CD4-positive, CD25-positive, alpha-beta regulatory T cell (primary cell): ENCODE results near the gene RRBP1. TPM values are rescaled to one million over a fixed set of nuclear protein-coding genes. Genes with fewer than 3 reads are reported as not detected.

Experiments used
- ATAC-seq, 2 donors: fragments of 150-1000 bp; cut with Tn5 transposase; one replicate each; pipeline ENCODE4 v1.10.0; 2021; ENCODE audit warnings: low read depth in 2 of 2, moderate number of reproducible peaks in 2 of 2, moderate library complexity in 1 of 2
- DNase-seq, 3 donors: peaks; one replicate each; pipeline versions ENCODE4 v3.0.0 to v3.0.0-alpha.2; 2012 to 2022; ENCODE audit warnings: mixed read lengths in 1 of 3
- H3K27ac ChIP-seq: one replicate; pipeline ENCODE4 v1.7.0; 2013; ENCODE audit warnings: mild to moderate bottlenecking, low read length; ENCODE audit not compliant: insufficient read depth, poor library complexity, severe bottlenecking
- H3K27me3 ChIP-seq: one replicate; pipeline ENCODE4 v1.7.0; 2013; ENCODE audit warnings: low read length; ENCODE audit not compliant: control insufficient read depth, insufficient read depth
- H3K36me3 ChIP-seq: one replicate; pipeline ENCODE4 v1.7.0; 2013; ENCODE audit warnings: mild to moderate bottlenecking, low read length, moderate library complexity; ENCODE audit not compliant: control insufficient read depth, insufficient read depth
- H3K4me1 ChIP-seq: 2 replicates; pipeline ENCODE4 v1.7.0; 2013; ENCODE audit warnings: mild to moderate bottlenecking, low read length; ENCODE audit not compliant: insufficient read depth, control insufficient read depth, poor library complexity, severe bottlenecking
- H3K4me3 ChIP-seq: one replicate; pipeline ENCODE4 v1.7.0; 2013; ENCODE audit warnings: low read depth, mild to moderate bottlenecking, low read length, moderate library complexity
- H3K9me3 ChIP-seq, 2 experiments: 1 replicate in 1 of 2; 2 replicates in 1 of 2; pipeline ENCODE4 v1.7.0; 2013; ENCODE audit warnings: low read length in 2 of 2, mild to moderate bottlenecking in 1 of 2, moderate library complexity in 1 of 2; ENCODE audit not compliant: control insufficient read depth in 2 of 2
- H3K27ac Mint-ChIP-seq, 3 donors: one replicate each; pipeline ENCODE4 v1.8.0; 2020 to 2022; ENCODE audit warnings: mild to moderate bottlenecking in 3 of 3, mixed read lengths in 3 of 3, moderate library complexity in 2 of 3
- H3K27me3 Mint-ChIP-seq: one replicate; pipeline ENCODE4 v1.8.0; 2022; ENCODE audit warnings: mild to moderate bottlenecking, mixed read lengths
- H3K36me3 Mint-ChIP-seq: one replicate; pipeline ENCODE4 v1.8.0; 2020; ENCODE audit warnings: mixed read lengths
- H3K4me1 Mint-ChIP-seq, 4 donors: one replicate each; pipeline ENCODE4 v1.8.0; 2020 to 2022; ENCODE audit warnings: mixed read lengths in 4 of 4, mild to moderate bottlenecking in 1 of 4
- H3K4me3 Mint-ChIP-seq, 4 donors: one replicate each; pipeline ENCODE4 v1.8.0; 2020 to 2022; ENCODE audit warnings: mild to moderate bottlenecking in 4 of 4, mixed read lengths in 4 of 4, moderate library complexity in 3 of 4
- H3K9me3 Mint-ChIP-seq, 7 donors: one replicate each; pipeline ENCODE4 v1.8.0; 2020 to 2022; ENCODE audit warnings: mixed read lengths in 7 of 7, mild to moderate bottlenecking in 3 of 7, moderate library complexity in 2 of 7
- polyA plus RNA-seq, 4 donors: library from polyadenylated mRNA; unstranded; fragments of 300-500 nt; fragmentation: Illumina TruSeq; gene quantifications; one replicate each; pipeline ENCODE4 v1.2.3, GENCODE V29; 2021
- total RNA-seq: library from RNA; stranded (reverse); gene quantifications from one replicate; pipeline ENCODE4 v1.2.3, GENCODE V29; 2022

RRBP1 gene
- total and polyA plus RNA-seq, 5 donors from 2014 or later, result 0.60 to 33.6 (median 1.8) TPM

GRCh38 chr20:17685168-17685567, 3.1 kb upstream of the RRBP1 start:
- H3K36me3 ChIP-seq, result no peaks in the 10 kb centered on the region
- H3K27ac ChIP-seq, result no peak overlapping the region
- no peak overlapping the region for H3K4me3 ChIP-seq
- H3K9me3 ChIP-seq, result peaks cover 0 to under 1% of the 10 kb centered on the region in 2 experiments
- Mint-ChIP-seq H3K27ac (no peak overlapping the region), H3K4me3 (peak overlapping the region in 1 of 4 donors; percentile 32), H3K9me3 (peaks cover 0 to 6% (median under 1%) of the 10 kb centered on the region in 7 donors), H3K27me3 (peaks cover 48% of the 10 kb centered on the region), H3K4me1 (peaks cover 0 to 11% (median 7%) of the 10 kb centered on the region in 4 donors), H3K36me3 (no peaks in the 10 kb centered on the region)
- H3K4me1 ChIP-seq, result peaks cover 16% of the 10 kb centered on the region
- no peak for ATAC-seq
- DNase-seq, result no peak
- peaks cover 30% of the 10 kb centered on the region for H3K27me3 ChIP-seq

DNA sequence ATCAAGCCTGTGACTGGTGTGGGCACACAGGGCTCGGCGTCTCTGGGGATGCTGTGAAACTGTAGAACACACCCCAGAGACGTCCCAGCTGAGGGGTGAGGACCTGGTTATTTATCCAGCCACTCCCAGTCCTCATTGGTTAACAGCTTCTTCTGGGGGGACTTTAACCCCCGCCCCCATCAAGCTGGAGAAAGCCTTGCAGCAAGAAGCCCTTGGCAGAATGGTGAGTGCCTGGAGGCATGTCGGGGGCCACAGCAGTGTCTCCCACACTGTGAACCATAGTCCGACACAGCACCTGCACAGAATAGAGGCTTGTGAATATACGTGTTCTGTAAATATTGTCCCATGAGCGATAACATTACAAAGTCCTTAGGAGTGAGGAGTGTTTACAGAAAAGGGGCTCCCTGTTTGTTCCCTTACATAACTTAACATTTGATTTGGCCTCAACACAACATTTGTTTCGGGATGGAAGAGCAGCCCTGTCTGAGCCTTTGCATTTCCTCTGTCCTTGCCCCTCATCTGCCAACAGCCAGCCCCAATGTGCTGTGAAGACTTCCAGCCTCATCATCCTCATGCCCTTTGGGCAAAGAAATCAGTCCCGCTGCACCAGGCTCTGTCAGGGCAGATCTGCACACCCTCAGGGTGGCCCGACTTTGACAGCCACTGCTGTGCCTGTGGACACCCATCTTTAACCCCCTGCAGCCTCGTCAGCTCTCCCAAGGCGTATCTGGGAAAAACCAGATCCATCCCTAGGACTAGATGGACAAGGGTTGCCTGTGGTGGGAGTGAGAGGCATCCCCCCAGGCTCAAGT, 2.2 kb upstream of the RRBP1 start:
- ATAC-seq, result no peak
- Mint-ChIP-seq H3K27ac (no peak overlapping the region), H3K27me3 (peaks cover 39% of the 10 kb centered on the region), H3K4me1 (peaks cover 0 to 19% (median 13%) of the 10 kb centered on the region in 4 donors), H3K36me3 (no peaks in the 10 kb centered on the region), H3K4me3 (peak overlapping the region in 3 of 4 donors; percentile 64 to 89 (median 76)), H3K9me3 (peaks cover 0 to 6% (median 0%) of the 10 kb centered on the region in 7 donors)
- no peaks in the 10 kb centered on the region for H3K9me3 ChIP-seq
- no peak overlapping the region for H3K4me3 ChIP-seq
- DNase-seq, result no peak
- H3K36me3 ChIP-seq, result no peaks in the 10 kb centered on the region
- H3K27me3 ChIP-seq, result peaks cover 28% of the 10 kb centered on the region
- peaks cover 17% of the 10 kb centered on the region for H3K4me1 ChIP-seq
- no peak overlapping the region for H3K27ac ChIP-seq

DNA sequence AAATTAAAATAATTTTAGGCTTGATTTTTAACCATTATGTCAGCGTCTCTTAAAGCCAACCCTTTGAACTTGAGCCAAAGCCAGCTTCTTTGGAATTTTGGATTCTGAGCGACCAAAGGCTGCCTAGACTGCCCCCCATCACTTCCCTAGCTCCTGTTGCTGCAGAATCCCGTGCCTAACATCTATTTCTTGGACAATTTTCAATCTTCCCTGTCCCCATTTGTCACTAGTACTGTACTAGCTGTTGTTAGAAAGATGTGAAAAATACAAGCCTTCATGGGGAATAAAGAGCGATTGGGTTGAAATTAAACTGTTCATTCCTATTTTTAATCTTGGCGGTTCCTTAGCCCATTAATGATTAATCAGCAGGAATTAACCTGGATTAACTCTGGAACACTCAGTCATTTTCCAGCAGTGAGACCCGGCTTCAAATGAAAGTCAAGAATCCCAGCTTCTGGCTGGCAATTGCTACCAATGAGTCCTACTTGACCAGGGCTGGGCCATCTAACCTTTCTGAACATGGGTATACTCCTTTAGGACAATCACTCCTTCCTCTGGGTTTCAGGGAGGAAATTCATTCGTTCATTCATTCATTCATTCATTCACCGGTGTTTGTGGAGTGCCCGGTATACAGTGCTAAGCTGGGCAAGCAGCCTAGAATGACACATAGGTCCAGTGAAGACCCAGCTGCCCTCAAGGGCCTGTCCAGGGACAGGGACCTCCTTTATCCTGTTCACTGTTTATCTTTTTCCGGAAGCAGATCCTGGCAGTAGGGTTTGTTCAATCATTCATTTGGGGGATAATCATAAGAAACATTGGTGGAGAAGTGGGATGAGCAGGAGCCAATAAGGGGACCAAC, 1.4 kb upstream of the RRBP1 start:
- peaks cover 39% of the 10 kb centered on the region for H3K27me3 Mint-ChIP-seq
- ATAC-seq (no peak), DNase-seq (no peak)
- H3K27ac Mint-ChIP-seq, result peak overlapping the region in 2 of 3 donors; percentile 26 to 76
- peaks cover 28% of the 10 kb centered on the region for H3K27me3 ChIP-seq
- H3K27ac ChIP-seq, result no peak overlapping the region
- H3K9me3 ChIP-seq, result no peaks in the 10 kb centered on the region
- H3K4me3 ChIP-seq, result peak overlapping the region; percentile 79
- no peaks in the 10 kb centered on the region for H3K36me3 Mint-ChIP-seq
- H3K4me1 ChIP-seq, result peaks cover 17% of the 10 kb centered on the region
- H3K4me1 Mint-ChIP-seq, result peaks cover 0 to 22% (median 13%) of the 10 kb centered on the region in 4 donors
- peaks cover 0 to 6% (median 0%) of the 10 kb centered on the region in 7 donors for H3K9me3 Mint-ChIP-seq
- H3K36me3 ChIP-seq, result no peaks in the 10 kb centered on the region
- peak overlapping the region; percentile 88 to 95 (median 90) for H3K4me3 Mint-ChIP-seq

DNA sequence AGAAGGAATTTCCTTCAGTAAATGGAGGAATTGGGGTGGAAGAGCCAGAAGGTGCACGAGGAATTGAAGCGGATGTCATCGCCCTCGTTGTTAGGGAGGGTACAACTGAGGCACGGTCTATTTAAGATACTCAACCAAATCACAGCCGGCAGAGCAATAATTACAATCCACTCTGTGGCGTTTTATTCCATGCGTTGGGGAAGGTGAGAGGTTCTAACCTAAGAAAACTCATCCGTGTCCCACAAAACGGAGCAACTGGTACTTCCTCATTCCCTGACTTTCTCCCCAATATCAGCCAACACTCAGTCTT, 802 bp upstream of the RRBP1 start:
- H3K27ac Mint-ChIP-seq, result peak overlapping the region; percentile 69 to 76 (median 76)
- ATAC-seq (no peak), DNase-seq (no peak)
- peak overlapping the region; percentile 88 to 95 (median 90) for H3K4me3 Mint-ChIP-seq
- Histone ChIP-seq H3K27me3 (peaks cover 27% of the 10 kb centered on the region), H3K4me3 (peak overlapping the region; percentile 79), H3K9me3 (no peaks in the 10 kb centered on the region), H3K4me1 (peaks cover 17% of the 10 kb centered on the region), H3K27ac (peak overlapping the region; percentile 62), H3K36me3 (no peaks in the 10 kb centered on the region)
- peaks cover 0 to 22% (median 14%) of the 10 kb centered on the region in 4 donors for H3K4me1 Mint-ChIP-seq
- H3K9me3 Mint-ChIP-seq, result peaks cover 0 to 6% (median 0%) of the 10 kb centered on the region in 7 donors
- peaks cover 39% of the 10 kb centered on the region for H3K27me3 Mint-ChIP-seq
- H3K36me3 Mint-ChIP-seq, result no peaks in the 10 kb centered on the region

- ATAC-seq (no peak), DNase-seq (no peak)
- Histone ChIP-seq H3K36me3 (no peaks in the 10 kb centered on the region), H3K27me3 (peaks cover 19% of the 10 kb centered on the region), H3K9me3 (no peaks in the 10 kb centered on the region), H3K27ac (peak overlapping the region; percentile 62), H3K4me3 (no peak overlapping the region), H3K4me1 (peaks cover 17% of the 10 kb centered on the region)
- Mint-ChIP-seq H3K4me1 (peaks cover 0 to 22% (median 14%) of the 10 kb centered on the region in 4 donors), H3K27me3 (peaks cover 33% of the 10 kb centered on the region), H3K4me3 (peak overlapping the region; percentile 87 to 96 (median 90)), H3K27ac (no peak overlapping the region), H3K9me3 (peaks cover 0 to 2% (median 0%) of the 10 kb centered on the region in 7 donors), H3K36me3 (no peaks in the 10 kb centered on the region)
These were observed 328 bp downstream of the RRBP1 start for GRCh38 chr20:17681726-17682102.

GRCh38 chr20:17680836-17681725, 961 bp downstream of the RRBP1 start:
- H3K27ac ChIP-seq, result no peak overlapping the region
- peak; percentile 72 to 73 (median 73) for DNase-seq
- ATAC-seq, result peak; percentile 17 to 21
- peaks cover 27% of the 10 kb centered on the region for H3K27me3 Mint-ChIP-seq
- H3K4me1 Mint-ChIP-seq, result peaks cover 0 to 22% (median 14%) of the 10 kb centered on the region in 4 donors
- peaks cover 0 to 2% (median 0%) of the 10 kb centered on the region in 7 donors for H3K9me3 Mint-ChIP-seq
- H3K36me3 Mint-ChIP-seq, result no peaks in the 10 kb centered on the region
- peak overlapping the region; percentile 51 to 96 (median 68) for H3K27ac Mint-ChIP-seq
- peaks cover 14% of the 10 kb centered on the region for H3K27me3 ChIP-seq
- H3K36me3 ChIP-seq, result no peaks in the 10 kb centered on the region
- peak overlapping the region; percentile 82 to 88 (median 86) for H3K4me3 Mint-ChIP-seq
- H3K4me3 ChIP-seq, result no peak overlapping the region
- peaks cover 17% of the 10 kb centered on the region for H3K4me1 ChIP-seq
- no peaks in the 10 kb centered on the region for H3K9me3 ChIP-seq
